GM12878 (cell line): ENCODE measurements around the gene CFP. TPM values are rescaled to one million over a fixed set of nuclear protein-coding genes. Genes with fewer than 3 reads are reported as not detected.

Experiments
- ATAC-seq: fragments of 200-7000 bp; cut with Tn5 transposase; 3 replicates; pipeline ENCODE4 v1.9.1; 2020; ENCODE audit warnings: mild to moderate bottlenecking, moderate library complexity
- BruUV-seq: library from RNA; stranded (reverse); fragments of 400-500 nt; replicated peaks from 2 replicates; lab custom pipeline; 2021; lab: Mats Ljungman, UMichigan
- CTCF ChIA-PET: fragments of 300-600 bp; sonication (Branson Sonifier 250); formaldehyde crosslinking; extraction: SDS; loops from one replicate; lab custom pipeline; 2021; ENCODE audit warnings: inconsistent platforms; lab: Yijun Ruan, JAX
- POLR2A ChIA-PET: fragments of 350-600 bp; formaldehyde crosslinking; extraction: SDS; loops from one replicate; lab custom pipeline; 2021; ENCODE audit warnings: inconsistent platforms; lab: Charles Lee
- RAD21 ChIA-PET: fragments of 300-600 bp; sonication (Branson Sonifier 250); formaldehyde crosslinking; loops from one replicate; lab custom pipeline; 2023; ENCODE audit warnings: antibody characterized with exemption; ENCODE audit not compliant: unreplicated experiment; lab: Charles Lee
- SMC1A ChIA-PET: fragments of 300-600 bp; sonication (Branson Sonifier 250); formaldehyde crosslinking; loops from one replicate; lab custom pipeline; 2023; ENCODE audit not compliant: unreplicated experiment, uncharacterized antibody; lab: Charles Lee
- DNase-seq: peaks from one replicate; pipeline ENCODE4 v3.0.0-alpha.2; 2011; ENCODE audit warnings: low read depth, low spot score
- FAIRE-seq: peaks from 3 replicates; lab custom pipeline; 2011; peaks lifted over from hg19 to GRCh38; lab: Jason Lieb, UNC
- H2AFZ ChIP-seq: 2 replicates; pipeline ENCODE4 v1.6.0; 2011; ENCODE audit warnings: low read depth, low read length, control low read depth; ENCODE audit not compliant: control insufficient read depth
- H3K27ac ChIP-seq: 2 replicates; pipeline ENCODE4 v1.5.1; 2011; ENCODE audit warnings: control low read depth; ENCODE audit not compliant: control insufficient read depth, insufficient read depth
- H3K27me3 ChIP-seq, 2 experiments: replicated peaks in 1 of 2; 2 replicates each; pipeline versions ENCODE4 v1.6.0 to v1.6.1; 2011; ENCODE audit warnings: low read length in 1 of 2; ENCODE audit not compliant: control insufficient read depth in 2 of 2, insufficient read depth in 2 of 2
- H3K36me3 ChIP-seq, 2 experiments: 2 replicates each; pipeline ENCODE4 v1.5.1; 2011; ENCODE audit warnings: low read length in 1 of 2; ENCODE audit not compliant: control insufficient read depth in 2 of 2, insufficient read depth in 2 of 2
- H3K4me1 ChIP-seq: 2 replicates; pipeline ENCODE4 v1.6.1; 2011; ENCODE audit warnings: mild to moderate bottlenecking, low read length, moderate library complexity, mixed read lengths; ENCODE audit not compliant: control insufficient read depth, insufficient read depth
- H3K4me2 ChIP-seq: 2 replicates; pipeline ENCODE4 v1.6.0; 2011; ENCODE audit warnings: control low read depth; ENCODE audit not compliant: control insufficient read depth, insufficient read depth
- H3K4me3 ChIP-seq: fragments of 200-600 bp; sonication (generic); 2 replicates; pipeline ENCODE4 v1.5.1; 2016
- H3K79me2 ChIP-seq: 2 replicates; pipeline ENCODE4 v1.6.0; 2011; ENCODE audit warnings: low read length; ENCODE audit not compliant: control insufficient read depth, insufficient read depth
- H3K9ac ChIP-seq: 2 replicates; pipeline ENCODE4 v1.8.0; 2011; ENCODE audit warnings: low read length, control low read depth, mixed read lengths; ENCODE audit not compliant: control insufficient read depth, insufficient read depth
- H3K9me3 ChIP-seq: replicated peaks from 3 replicates; pipeline ENCODE4 v1.5.1; 2011; ENCODE audit warnings: mild to moderate bottlenecking, low read length; ENCODE audit not compliant: control insufficient read depth, insufficient read depth
- H4K20me1 ChIP-seq: 2 replicates; pipeline ENCODE4 v1.6.0; 2011; ENCODE audit not compliant: control insufficient read depth, insufficient read depth
- ATF3 ChIP-seq: IDR thresholded peaks from 2 replicates; pipeline ENCODE4 v1.6.1; 2011; ENCODE audit warnings: low read depth, mild to moderate bottlenecking, low read length, moderate library complexity, borderline replicate concordance; ENCODE audit errors: extremely low read depth
- BRCA1 ChIP-seq: IDR thresholded peaks from 2 replicates; pipeline ENCODE4 v1.6.1; 2011; ENCODE audit warnings: low read depth, low read length, improper control_type of control experiment
- CBFB ChIP-seq: IDR thresholded peaks from 2 replicates; pipeline ENCODE4 v1.6.1; 2016; ENCODE audit warnings: antibody characterized with exemption, low read depth
- CHD1 ChIP-seq: IDR thresholded peaks from 2 replicates; pipeline ENCODE4 v1.6.1; 2012; ENCODE audit warnings: low read depth, low read length, improper control_type of control experiment
- CREB1 ChIP-seq: IDR thresholded peaks from 2 replicates; pipeline ENCODE4 v1.6.1; 2012; ENCODE audit warnings: low read depth, mild to moderate bottlenecking, inconsistent platforms
- FOS ChIP-seq: IDR thresholded peaks from 3 replicates; pipeline ENCODE4 v1.6.1; 2011; ENCODE audit warnings: borderline replicate concordance; ENCODE audit not compliant: insufficient read length; ENCODE audit errors: extremely low read depth
- FOXK2 ChIP-seq: fragments of 450-650 bp; IDR thresholded peaks from 2 replicates; pipeline ENCODE4 v1.6.1; 2017; ENCODE audit warnings: mild to moderate bottlenecking, moderate library complexity
- FOXM1 ChIP-seq: IDR thresholded peaks from 2 replicates; pipeline ENCODE4 v1.6.1; 2012; ENCODE audit warnings: low read depth, mild to moderate bottlenecking, inconsistent platforms, low read length, moderate library complexity
- JUND ChIP-seq: IDR thresholded peaks from 2 replicates; pipeline ENCODE4 v1.6.1; 2012; ENCODE audit warnings: low read depth, mild to moderate bottlenecking, low read length, improper control_type of control experiment, moderate library complexity
- LARP7 ChIP-seq: fragments of 450-650 bp; IDR thresholded peaks from 2 replicates; pipeline ENCODE4 v1.6.1; 2017; ENCODE audit warnings: mild to moderate bottlenecking
- PML ChIP-seq: IDR thresholded peaks from 2 replicates; pipeline ENCODE4 v1.6.1; 2012; ENCODE audit warnings: low read length, inconsistent platforms
- RAD51 ChIP-seq: fragments of 450-650 bp; IDR thresholded peaks from 2 replicates; pipeline ENCODE4 v1.6.1; 2016; ENCODE audit warnings: moderate library complexity, mild to moderate bottlenecking, inconsistent platforms
- YY1 ChIP-seq: IDR thresholded peaks from 2 replicates; pipeline ENCODE4 v1.6.1; 2011; ENCODE audit warnings: low read depth, mild to moderate bottlenecking, low read length
- ZBTB33 ChIP-seq: fragments of 450-650 bp; IDR thresholded peaks from 2 replicates; pipeline ENCODE4 v1.6.1; 2017; ENCODE audit warnings: mild to moderate bottlenecking
- ZBTB40 ChIP-seq: fragments of 450-650 bp; IDR thresholded peaks from 2 replicates; pipeline ENCODE4 v1.6.1; 2016; ENCODE audit warnings: mild to moderate bottlenecking, moderate library complexity, borderline replicate concordance
- ZNF207 ChIP-seq: fragments of 450-650 bp; IDR thresholded peaks from 2 replicates; pipeline ENCODE4 v1.6.1; 2014; ENCODE audit warnings: antibody characterized with exemption, mild to moderate bottlenecking, borderline replicate concordance
- WGBS: methylation state at CpG from one replicate; pipeline ENCODE4 v1.1.6; 2016; ENCODE audit warnings: low lambda C conversion rate; ENCODE audit not compliant: insufficient replicate concordance, insufficient coverage; ENCODE audit errors: missing lambda C conversion rate; 5-methylcytosine and 5-hydroxymethylcytosine counted together
- in situ Hi-C: fragments of 300-500 bp; cut with MboI; formaldehyde crosslinking; loops from 9 replicates; pipeline ENCODE4 v1.14.3; 2018; ENCODE audit warnings: mixed read lengths
- intact Hi-C: fragments of 100-400 bp; cut with micrococcal nuclease; formaldehyde crosslinking; loops from one replicate; pipeline ENCODE4 v1.14.2; 2022; ENCODE audit not compliant: unreplicated experiment
- polyA plus RNA-seq, 11 experiments: library from polyadenylated mRNA; depleted of rRNA in 4 of 11; unstranded in 6 of 11; stranded (reverse) in 5 of 11; fragments of >200 nt; fragmentation: Nextera tagmentation in 4 of 11; fragmentation: Illumina TruSeq in 1 of 11; extraction: Ambion mirVana in 4 of 11; extraction: Trizol in 1 of 11; gene quantifications; 1 replicate in 1 of 11; 2 replicates in 10 of 11; pipeline versions ENCODE4 v1.2.1 to v1.2.3, GENCODE V29; 2011 to 2016; ENCODE audit warnings: inconsistent platforms in 2 of 11, missing spikeins in 2 of 11, low read depth in 1 of 11
- total RNA-seq, 4 experiments: library from RNA; depleted of rRNA in 3 of 4; stranded (reverse); fragments of >200 nt in 3 of 4; fragmentation: Illumina TruSeq in 1 of 4; extraction: Trizol in 1 of 4; gene quantifications; 2 replicates each; pipeline versions ENCODE4 v1.2.1 to v1.2.3, GENCODE V29; 2013 to 2021

CFP gene
- total and polyA plus RNA-seq, 10 of the 15 experiments (the other 5 are each of a cell fraction or from before 2014, with no cell fraction given): 0.72 to 10.1 (median 2.8) TPM

GRCh38 chrX:47586043-47586787 is 43.5 kb downstream of the CFP start:
- in situ Hi-C loops: no loop called here
- no peak for ATAC-seq
- TF ChIP-seq BRCA1 (no peak), CHD1 (no peak), ZNF207 (no peak), CREB1 (no peak), YY1 (no peak), PML (no peak), CBFB (no peak), FOXM1 (no peak), FOXK2 (no peak), RAD51 (no peak), ZBTB40 (no peak), LARP7 (no peak), ZBTB33 (no peak), ATF3 (no peak), FOS (no peak), JUND (no peak)
- H3K4me1 ChIP-seq: no peaks in the 10 kb centered on the region
- no peak for DNase-seq
- ChIA-PET RAD21 (no interaction called here), SMC1A (no interaction called here), POLR2A (no interaction called here), CTCF (no interaction called here)
- H3K9ac ChIP-seq: no peak overlapping the region
- intact Hi-C loops: no loop called here
- no TSS peak for BruUV-seq
- no peaks in the 10 kb centered on the region for H4K20me1 ChIP-seq
- H3K36me3 ChIP-seq: no peaks in the 10 kb centered on the region
- no peak overlapping the region for H3K27ac ChIP-seq
- no peaks in the 10 kb centered on the region for H3K9me3 ChIP-seq
- 42% methylated on average over 11 of the region's 11 CpGs for WGBS
- H3K27me3 ChIP-seq: no peaks in the 10 kb centered on the region
- no peak overlapping the region for H2AFZ ChIP-seq
- no peak overlapping the region for H3K4me2 ChIP-seq
- FAIRE-seq: no peak
- no peaks in the 10 kb centered on the region; the same call in 1 of the 2 replicates for H3K79me2 ChIP-seq
- H3K4me3 ChIP-seq: no peak overlapping the region
